Activated CD8-positive, alpha-beta memory T cell treated with anti-CD3 and anti-CD28 coated beads for 1 hour (primary cell): ENCODE results near the gene SERPINE2.
A peak's percentile ranks its signal among the peaks of the same experiment; 100 is the strongest.
"Not testable (repeated sequence)": the region's sequence is repeated elsewhere in the genome, so short reads cannot be mapped to it uniquely, and the experiment has no call there.

Experiments
- DNase-seq, 2 donors: peaks; one replicate each; pipeline ENCODE4 v3.0.0-alpha.2; 2020; ENCODE audit warnings: low read depth in 1 of 2; ENCODE audit errors: extremely low read depth in 1 of 2

Gene SERPINE2

DNA sequence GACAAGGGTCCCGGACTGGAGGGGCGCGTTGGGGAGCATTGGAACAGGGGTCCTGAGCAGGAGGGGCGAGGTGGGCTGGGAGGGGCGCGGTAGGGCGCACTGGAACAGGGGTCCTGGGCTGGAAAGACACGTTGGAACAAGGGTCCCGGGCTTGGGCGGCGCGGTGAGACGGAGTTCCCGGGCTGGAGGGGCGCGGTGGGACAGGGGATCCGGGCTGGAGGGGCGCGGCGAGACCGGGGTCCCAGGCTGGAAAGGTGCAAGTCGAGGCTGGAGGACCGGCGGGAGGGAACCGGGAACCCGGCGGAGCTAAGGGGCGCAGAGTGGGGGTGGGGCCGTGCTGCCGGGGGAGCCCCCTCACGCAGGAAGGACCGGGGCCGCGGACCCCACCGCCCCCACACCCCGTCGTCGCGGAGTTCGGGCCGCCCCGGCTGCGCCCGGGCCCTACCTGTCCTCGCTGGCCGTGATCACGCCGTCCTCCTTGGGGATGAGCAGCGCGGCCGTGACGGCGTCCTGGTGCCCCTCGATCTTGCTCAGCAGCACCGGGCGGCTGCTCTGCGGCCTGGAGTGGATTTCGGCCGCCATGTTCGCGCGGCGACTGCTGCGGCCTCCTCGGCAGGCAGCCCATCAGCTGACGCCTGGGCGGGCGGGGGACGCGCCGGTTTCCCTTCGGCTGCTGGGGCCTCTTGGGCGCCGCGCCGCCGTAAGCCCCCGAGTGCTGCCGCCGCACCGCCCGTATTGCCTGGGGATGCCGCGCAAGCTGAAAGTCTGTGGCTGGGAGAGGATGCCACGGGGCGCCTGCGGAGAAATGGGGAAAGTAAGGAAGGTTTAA, 94.2 kb downstream of the SERPINE2 start, which contains the start of gene WDFY1:
TSS of gene WDFY1 (minus strand) at position 633 of the 829 bp plus-strand sequence. CDS start at position 582, 51 bp downstream.
- DNase-seq, result peak; percentile 40 to 73

DNA sequence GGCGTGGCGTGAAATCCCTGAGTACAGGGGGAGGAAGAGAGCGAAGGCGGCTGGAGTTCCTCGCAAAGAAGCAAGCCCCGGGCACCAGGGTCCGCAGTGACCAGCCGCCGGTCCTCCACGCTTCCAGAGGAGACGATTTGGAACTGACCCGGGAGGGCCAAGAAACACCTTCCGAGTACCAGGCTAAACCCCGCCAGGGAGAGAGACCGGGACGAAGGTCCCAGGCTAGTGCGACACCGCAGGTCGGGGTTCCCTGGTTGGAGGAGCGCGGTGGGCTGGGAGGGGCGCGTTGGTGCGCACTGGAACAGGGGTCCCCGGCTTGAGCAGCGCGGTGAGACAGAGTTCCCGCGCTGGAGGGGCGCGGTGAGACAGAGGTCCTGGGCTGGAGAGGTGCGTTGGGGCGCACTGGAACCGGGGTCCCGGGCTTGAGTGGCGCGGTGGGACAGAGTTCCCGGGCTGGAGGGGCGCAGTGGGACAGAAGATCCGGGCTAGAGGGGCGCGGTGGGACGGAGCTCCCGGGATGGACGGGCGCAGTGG, 94.9 kb downstream of the SERPINE2 start:
- no peak for DNase-seq

DNA sequence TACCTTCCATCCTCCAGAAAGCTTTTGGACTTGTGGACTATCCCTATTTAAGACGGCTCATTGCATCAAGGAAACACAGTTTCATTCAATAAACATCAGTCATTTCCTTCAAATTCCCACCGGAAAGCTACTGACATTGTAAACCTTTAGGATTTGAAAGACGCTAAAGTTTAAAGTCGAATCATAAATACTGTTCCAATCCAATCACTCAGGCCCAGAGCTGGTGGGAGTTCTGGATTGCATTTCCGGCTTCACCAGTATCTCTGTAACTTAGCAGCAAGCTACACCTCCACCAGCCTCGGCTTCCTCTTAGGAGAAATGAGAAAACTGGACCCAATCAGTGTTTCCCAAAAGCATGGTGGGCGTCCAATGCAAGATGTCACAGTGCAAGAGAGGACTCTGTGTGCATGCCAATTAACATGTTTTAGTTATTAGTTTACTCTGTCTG, 95.5 kb downstream of the SERPINE2 start:
- no peak for DNase-seq

DNA sequence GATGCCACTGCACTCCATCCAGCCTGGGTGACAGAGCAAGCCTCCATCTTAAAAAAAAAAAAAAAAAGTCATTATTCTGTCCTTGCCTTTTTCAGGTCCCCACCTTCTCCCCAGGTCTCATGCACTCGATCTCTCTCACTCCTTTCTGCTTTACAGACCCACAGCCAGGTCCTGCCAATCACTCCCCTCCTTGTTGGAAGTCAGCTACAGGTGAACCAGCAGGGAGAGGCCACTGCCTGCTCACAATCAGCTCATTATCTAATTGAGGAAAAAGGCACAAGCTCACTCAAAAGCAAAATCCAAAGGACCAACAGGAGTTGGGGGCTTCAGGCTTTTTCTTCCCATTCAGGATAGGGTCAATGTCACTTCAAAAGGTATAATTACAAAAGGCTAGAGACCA, 96.0 kb downstream of the SERPINE2 start:
- no peak for DNase-seq

DNA sequence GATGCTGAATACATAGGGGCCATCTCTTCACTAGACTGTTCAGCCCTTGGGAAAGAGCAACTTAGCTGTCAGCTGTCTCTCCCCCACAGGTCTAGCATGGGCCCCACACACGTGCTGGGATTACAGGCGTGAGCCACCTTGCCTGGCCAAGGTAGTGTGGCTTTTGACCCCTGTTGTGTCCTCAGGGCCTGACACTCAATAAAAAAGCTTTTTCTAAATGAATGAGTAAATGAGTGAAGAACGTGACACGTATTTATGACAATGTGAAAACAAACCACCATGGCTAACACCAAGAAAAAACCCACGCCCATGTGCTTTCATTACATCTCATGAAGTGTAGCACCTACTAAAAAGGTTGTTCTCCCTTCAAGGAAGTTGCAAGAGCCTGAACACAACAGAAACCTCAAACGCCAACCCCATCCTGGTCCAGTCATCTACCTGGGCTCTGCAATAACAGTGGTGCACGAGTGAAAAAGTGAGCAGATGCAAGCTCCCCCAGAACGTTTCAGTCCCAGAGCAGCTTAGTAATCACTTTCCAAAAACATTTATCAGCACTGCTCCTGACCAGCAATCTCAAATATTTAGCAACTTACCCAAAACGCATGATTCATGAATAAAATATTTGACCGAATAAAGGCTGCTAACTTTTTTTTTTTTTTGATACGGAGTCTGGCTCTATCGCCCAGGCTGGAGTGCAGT, 97.4 kb downstream of the SERPINE2 start:
- no peak for DNase-seq

DNA sequence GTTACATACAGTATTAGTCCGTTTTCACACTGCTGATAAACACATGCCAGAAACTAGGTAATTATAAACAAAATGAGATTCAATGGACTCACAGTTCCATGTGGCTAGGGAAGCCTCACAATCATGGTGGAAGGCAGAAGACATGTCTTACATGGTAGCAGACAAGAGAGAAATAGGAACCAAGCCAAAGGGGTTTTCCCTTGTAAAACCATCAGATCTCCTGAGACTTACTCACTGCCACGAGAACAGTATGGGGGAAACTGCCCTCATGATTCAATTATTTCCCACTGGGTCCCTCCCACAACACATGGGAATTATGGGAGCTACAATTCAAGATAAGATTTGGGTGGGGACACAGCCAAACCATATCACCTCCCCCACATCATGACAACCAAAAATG, 99.6 kb downstream of the SERPINE2 start:
- not testable (repeated sequence) for DNase-seq

DNA sequence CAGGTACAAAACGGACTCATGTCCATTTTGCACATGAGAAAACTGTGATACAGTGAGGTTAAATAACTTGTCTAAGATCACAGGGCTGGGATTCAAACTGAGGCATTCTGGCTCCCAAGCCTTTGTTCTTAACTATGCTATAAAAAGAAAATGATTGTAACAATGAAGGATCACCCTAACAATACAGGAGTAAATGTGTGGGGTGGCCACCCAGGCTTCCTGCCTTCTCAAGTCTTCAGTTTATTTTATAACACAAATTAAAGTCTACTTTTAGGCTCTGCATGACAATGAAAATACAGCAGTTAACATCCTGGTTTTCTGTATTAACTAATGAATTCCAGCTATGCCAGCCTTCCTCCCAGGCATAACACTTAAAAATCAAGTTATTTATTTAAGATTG, 101.6 kb downstream of the SERPINE2 start:
- DNase-seq, result no peak

DNA sequence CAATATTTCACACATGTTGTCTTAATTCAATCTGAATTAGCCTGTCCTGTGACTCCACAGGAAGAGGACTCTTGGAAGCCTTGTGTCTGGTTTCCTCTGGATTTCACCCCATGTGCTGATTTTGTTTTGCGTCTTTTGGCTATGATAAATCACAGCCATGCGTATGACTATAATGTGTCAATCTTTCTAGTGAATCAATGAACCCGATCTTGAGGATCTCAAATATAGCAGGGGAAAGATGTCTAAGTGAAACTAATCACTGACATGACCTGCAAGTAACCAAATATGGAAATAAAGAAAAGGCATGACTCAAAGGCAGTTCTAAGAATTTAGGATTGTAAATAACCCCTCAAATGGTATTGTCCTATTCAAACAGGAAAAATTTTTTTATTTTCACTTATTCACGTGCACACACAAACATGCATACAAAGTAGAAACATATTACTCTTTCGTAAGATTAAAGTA, 102.2 kb downstream of the SERPINE2 start:
- no peak for DNase-seq

DNA sequence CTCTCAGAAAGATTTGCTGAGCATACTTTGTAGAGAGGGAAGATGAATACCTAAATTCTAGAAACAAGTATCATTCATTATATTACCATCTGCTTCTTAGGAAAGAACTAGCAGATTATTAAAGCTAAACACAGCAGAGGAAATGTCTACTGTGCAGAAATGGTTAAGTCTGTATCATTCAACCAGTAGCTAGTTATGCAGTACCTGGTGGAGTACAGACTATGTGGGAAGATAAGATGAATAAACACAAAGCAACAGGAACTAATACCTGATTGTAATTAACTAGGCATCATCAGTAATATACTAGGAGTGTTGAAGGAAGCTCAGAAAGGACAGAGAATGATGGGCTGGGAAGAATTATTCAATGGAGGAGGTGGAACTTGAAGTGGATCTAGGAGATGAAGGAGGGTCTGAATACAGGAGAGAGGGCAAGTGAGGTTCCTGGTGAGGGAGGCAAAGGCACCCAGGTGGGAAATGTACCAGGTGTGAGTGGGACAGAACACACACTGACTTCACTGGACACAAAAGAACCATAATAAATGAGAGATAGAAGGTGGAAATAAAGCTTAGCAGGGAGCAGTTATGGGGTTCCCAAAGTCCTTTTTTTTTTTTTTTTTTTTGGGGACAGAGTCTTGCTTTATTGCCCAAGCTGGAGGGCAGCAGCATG, 103.5 kb downstream of the SERPINE2 start:
- no peak for DNase-seq

DNA sequence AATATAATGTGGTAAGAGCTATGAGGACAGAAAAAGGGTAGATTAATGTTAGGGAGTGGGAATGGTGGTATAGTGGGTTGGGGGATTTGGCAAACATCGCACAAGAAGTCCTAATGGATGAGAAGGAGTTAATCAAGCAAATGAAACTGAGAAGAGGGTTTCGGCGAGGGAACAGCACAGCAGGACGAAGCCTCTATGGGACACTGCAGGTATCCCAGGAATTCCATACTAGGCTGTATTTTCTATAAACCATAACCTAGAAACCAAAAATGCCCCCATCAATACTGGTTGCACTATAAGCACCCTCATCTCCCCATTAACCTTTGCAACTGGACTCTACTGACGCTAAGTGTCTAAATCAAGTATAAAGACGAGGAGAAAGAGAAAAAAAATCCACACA, 104.2 kb downstream of the SERPINE2 start:
- no peak for DNase-seq

DNA sequence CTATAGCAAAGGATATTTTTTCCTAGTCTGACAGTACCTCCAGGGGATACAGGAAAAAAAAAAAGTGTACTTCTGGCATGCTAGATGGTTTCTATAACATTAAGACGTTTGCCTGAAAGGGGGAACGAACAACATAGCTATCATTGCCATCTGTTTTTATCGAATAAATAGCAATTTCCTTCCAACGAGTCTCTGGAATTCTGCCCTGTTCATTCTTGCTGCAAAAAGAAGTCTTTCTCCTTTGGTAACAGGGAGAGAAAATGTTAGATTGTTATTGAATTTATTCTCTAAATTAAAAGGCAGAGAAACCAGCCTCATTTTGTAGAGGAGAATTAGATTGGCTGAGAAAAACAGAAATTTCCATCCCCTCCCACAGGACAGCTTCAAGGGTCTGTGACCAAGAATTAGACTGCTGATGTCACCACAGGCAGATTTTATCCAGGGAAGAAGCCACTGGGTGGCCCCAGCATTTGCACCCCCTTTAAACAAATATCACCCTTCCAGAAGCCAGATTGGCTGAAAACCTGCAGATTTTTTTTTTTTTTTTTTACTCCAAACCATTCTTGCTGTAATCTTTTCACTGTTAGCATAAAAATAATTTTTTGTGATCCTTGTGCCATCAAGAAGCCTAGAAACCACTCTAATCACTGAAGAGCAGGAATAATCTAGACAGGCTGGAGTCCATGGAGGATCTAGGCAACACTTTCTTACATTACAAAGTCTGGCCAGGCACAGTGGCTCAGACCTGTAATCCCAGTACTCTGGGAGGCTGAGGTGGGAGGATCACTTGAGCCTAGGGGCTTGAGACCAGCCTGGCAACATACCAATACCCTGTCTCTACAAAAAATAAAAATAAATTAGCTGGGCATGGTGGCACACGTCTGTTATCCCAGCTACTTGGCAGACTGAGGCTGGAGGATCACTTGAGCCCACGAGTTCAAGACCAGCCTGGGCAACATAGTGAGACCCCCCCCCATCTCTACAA, 106.0 kb downstream of the SERPINE2 start:
- no peak for DNase-seq

DNA sequence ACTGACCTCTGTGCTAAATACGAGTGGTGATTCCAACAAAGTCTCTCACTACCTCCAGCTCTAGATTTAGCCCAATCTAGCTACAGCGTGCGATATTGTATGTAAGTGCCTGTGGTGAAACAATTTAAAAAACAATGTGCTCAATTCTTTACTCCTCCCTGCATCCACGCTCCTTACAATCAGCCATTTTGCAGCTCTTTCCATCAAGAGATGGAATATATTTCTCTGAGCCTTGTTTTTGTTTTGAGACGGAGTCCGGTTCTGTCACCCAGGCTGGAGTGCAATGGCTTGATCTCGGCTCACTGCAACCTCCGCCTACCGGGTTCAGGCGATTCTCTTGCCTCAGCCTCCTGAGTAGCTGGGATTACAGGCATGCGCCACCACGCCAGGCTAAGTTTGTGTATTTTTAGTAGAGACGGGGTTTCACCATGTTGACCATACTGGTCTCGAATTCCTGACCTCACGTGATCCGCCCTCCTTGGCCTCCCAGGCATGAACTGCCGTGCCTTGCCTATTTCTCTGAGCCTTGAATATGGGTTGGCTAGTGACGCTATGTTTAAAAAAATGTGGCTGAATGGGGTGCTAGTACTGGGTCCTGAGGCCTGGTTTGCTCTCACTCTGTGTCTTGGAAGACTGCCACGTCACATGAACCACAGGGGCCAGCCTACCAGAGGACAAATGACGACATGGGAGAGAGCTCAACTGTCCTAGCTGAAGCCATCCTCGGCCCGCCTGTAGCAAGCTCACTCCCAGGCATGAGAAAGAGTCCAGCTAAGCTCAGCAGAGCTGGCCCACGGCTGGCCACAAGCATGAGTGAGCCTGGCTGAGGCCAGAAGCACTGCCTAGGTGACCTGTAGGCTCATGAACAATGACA, 108.7 kb downstream of the SERPINE2 start:
- no peak for DNase-seq

DNA sequence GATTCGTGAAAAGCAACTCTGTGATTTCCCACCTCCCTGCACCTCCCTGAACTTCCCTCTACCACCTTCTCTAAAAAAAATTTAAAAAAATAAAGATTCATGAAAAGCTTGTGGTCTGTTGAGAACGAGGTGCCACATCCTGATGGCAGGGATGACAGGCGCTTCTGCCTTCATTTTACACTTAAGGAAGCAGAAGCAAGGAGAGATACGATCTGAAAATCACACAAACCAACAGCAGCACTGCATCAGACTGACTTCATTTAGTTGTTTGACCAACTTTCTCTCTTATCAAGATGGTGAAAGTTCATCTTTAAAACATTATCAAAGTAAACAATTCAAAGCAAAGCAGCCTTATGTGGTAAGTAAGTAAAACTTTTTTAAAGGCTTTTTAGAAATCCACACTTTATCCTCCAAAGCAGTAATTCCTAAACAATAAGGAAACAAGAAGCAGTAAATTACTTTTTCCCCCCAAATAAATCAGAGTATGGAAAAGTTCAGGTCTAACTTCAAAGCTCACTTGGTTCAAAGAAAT, 109.4 kb downstream of the SERPINE2 start:
- no peak for DNase-seq

DNA sequence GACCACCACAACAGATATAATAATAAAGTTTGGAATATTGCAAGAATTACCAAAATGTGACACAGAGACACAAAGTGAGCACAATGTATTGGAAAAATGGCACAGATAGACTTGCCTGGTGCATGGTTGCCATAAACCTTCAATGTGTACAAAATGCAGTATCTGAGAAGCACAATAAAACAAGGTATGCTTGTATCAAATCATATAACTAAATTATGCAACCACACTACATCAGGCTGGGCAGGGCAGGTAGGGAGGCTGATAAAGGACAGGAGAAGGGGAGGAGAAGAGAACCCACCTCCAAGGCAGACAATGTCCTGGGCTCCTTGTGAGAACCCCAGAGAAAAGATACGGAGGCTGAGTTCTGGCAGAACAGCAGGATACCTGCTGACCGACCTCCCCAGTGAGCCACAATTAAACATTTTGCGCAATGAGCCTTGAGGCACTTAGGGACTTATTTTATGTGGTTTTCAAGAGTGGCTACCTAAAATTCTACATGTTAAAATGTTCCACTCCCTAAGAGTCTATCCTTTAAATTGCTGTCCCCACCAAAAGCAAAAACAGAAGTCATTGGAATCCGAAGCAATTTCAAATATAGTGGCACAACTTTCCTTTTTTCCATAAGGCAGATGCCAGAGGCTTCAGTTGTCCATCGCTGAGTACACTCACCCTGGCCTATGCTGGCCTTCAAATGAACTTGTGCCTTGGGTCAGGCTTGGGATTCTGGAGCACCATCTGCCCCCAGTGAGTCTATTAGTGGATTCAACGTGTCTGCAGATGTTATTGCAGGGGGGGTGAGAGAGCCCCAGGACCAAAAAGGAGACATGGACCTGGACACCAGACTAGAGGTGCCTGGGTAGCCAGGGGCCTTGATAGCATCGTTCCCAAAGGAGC, 110.7 kb downstream of the SERPINE2 start:
- DNase-seq, result no peak

DNA sequence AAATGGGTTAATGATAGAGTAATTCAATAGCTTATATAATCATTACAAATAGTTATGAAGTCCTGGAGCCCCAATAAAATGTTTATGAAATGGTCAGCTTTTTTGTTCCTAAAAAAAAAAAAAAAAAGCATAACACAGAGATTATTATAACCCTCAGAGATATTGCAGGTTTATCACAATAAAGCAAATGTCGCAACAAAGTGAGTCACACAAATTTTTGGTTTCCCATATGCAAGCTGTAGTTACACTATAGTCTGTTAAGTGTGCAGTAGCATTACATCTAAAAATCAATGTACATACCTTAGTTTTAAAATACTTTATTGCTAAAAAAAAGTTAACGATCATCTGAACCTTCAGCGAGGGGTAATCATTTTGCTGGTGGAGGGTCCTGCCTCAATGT, 114.0 kb downstream of the SERPINE2 start:
- no peak for DNase-seq
